ENCODE results near the gene SLC8B1.

SLC8B1 gene

GRCh38 chr12:113257564-113257963, 77.3 kb downstream of the SLC8B1 start:
- no peak for DNase-seq (ENCODE audit: low spot score)
- H3K27ac ChIP-seq: no peak overlapping the region
- TF ChIP-seq CTCF (IDR thresholded peaks at IDR 0.05): no peak
- H3K4me3 ChIP-seq: no peak overlapping the region

GRCh38 chr12:113254298-113254697, 80.6 kb downstream of the SLC8B1 start:
- no peak for DNase-seq (ENCODE audit: low spot score)
- H3K27ac ChIP-seq: no peak overlapping the region
- no peak for TF ChIP-seq CTCF (IDR thresholded peaks at IDR 0.05)
- no peak overlapping the region for H3K4me3 ChIP-seq

GRCh38 chr12:113253532-113254285, 81.2 kb downstream of the SLC8B1 start:
- Histone ChIP-seq H3K4me3 (no peak overlapping the region), H3K27ac (no peak overlapping the region)
- TF ChIP-seq CTCF (IDR thresholded peaks at IDR 0.05): no peak
- DNase-seq (ENCODE audit: low spot score): no peak

DNA sequence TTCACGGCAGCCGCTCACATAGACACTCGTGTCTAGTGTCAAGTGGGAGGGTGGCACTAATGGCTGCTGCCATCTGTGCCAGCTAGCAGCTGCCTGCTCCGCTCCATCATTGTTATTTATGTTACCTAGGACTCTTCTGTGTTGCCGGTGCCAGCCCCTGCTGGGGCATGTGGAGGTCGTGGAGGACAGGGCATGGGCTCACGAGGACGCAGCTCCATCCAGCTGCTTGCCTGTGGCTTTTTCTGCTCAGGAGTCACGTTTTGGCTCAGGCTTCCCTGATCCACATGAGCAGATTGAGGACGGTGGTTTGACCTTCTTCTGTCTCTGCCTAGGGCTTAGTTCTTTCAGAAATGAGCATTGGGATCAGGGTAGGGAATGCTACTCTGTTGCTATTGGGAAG, 82.4 kb downstream of the SLC8B1 start:
- TF ChIP-seq CTCF (IDR thresholded peaks at IDR 0.05): no peak
- DNase-seq (ENCODE audit: low spot score): no peak
- no peak overlapping the region for H3K27ac ChIP-seq
- no peak overlapping the region for H3K4me3 ChIP-seq

GRCh38 chr12:113251404-113252070, 83.4 kb downstream of the SLC8B1 start:
- Histone ChIP-seq H3K4me3 (no peak overlapping the region), H3K27ac (no peak overlapping the region)
- TF ChIP-seq CTCF (IDR thresholded peaks at IDR 0.05): no peak
- DNase-seq (ENCODE audit: low spot score): no peak

DNA sequence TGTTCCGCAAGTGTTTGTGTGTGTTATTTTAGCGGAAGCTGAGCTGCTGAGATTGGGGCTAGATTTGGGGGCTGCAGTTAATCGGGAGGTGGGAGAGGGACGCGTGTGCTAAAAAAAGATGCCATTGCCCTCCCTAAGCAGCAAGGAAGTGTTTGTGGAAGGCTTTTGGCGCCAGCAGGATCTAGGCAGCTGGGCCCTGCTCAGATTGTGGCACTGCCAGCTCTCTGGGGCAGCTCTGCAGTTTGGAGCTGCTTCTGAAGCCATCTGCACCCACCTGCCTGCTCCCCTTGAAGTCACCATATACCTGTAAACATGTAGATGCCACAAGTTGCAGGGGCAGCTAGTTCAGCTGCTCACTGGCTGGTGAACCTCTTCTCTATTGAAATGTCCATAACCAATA, 84.9 kb downstream of the SLC8B1 start:
- Histone ChIP-seq H3K4me3 (no peak overlapping the region), H3K27ac (peak overlapping the region in 1 of 2 donors; percentile 33)
- no peak for DNase-seq (ENCODE audit: low spot score)
- no peak for TF ChIP-seq CTCF (IDR thresholded peaks at IDR 0.05)

GRCh38 chr12:113249546-113249945, 85.4 kb downstream of the SLC8B1 start:
- H3K27ac ChIP-seq: no peak overlapping the region
- no peak for DNase-seq (ENCODE audit: low spot score)

More at GRCh38 chr12:113249546-113249945, 85.4 kb downstream of the SLC8B1 start:
- TF ChIP-seq CTCF (IDR thresholded peaks at IDR 0.05): no peak
- H3K4me3 ChIP-seq: no peak overlapping the region
